HG03280 (cell line): Measurements from ENCODE around the gene TMEM163.
"Not testable (repeated sequence)": the region's sequence is repeated elsewhere in the genome, so short reads cannot be mapped to it uniquely, and the experiment has no call there.

Experiments used
- ATAC-seq: cut with Tn5 transposase; IDR thresholded peaks from one replicate; pipeline ENCODE4 v1.9.1; 2021; ENCODE audit warnings: mild to moderate bottlenecking, moderate library complexity; ENCODE audit not compliant: unreplicated experiment

The TMEM163 gene

DNA sequence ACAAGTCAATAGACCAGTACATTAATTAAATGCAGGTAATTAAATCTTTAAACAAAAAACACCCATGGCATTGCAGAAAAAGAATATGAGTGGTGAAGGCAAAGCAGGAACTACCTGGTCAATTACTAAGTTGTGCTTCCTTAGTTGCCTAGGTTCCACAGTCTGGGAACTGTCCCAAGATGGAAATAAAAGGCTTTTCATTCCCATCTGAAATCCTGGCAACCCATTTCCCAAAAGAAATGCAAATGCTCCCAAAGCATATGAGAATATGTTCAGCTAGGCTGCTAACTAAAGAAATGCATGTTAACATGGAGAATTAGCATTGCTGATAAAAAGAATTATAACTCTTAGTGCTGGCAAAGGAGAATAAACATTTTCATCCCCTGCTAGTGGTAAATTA is 177.8 kb downstream of the TMEM163 start:
- ATAC-seq: no peak

DNA sequence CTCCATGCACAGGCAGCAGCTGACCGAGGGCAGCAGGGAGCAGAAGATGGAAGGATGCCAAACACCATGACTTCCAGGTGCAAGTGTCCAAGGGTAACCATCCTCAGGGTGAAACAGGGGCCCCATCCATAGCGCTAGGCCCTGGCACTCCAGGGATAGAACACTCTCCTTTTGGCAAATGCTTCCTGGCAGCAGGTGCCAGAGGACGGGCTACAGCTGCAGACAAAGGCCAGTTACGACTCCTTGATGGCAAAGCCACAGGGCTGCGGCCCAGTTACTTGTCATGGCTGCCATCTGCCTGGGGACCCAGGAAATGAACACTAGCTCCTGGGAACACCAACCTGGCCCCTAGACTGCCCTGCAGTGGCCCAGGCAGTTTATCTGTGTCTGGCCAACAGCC is 178.8 kb downstream of the TMEM163 start:
- ATAC-seq: no peak

DNA sequence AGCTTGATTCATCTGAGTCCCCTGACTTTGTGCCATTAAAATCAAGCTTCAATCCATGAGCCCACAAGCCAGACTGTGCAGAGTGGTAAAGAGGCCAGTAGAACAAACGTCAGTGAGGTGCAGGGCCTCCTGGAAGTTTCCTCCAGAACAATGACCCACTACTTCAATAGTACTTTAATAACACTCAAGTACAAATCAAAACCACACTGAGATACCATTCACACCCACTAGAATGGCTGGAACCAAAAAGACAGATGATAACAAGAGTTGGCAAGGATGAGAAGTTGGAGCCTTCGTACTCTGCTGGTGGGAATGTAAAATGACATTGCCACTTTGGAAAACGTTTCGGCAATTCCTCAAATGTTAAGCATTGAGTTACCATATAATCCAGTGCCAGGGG is 181.1 kb downstream of the TMEM163 start:
- no peak for ATAC-seq

DNA sequence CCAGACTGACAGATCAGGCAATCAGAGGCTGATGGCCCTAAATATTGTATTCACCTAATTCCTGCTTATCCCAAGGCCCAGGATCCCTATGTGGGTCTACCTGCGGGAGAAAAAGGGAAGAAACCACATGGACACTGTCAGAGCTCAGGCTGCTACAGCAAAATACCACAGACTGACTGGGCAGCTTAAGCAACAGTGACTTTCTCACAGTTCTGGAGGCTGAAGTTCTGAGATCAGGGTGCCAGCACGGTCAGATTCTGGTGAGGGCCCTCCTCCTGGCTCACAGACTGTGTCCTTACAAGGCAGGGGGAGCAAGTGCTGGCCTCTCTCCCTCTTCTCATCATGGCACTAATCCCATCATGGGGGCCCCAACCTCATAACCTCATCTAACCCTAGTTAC is 181.7 kb downstream of the TMEM163 start:
- ATAC-seq: no peak

- ATAC-seq: no peak
Measured at GRCh38 chr2:134536296-134536695, 182.5 kb downstream of the TMEM163 start.

DNA sequence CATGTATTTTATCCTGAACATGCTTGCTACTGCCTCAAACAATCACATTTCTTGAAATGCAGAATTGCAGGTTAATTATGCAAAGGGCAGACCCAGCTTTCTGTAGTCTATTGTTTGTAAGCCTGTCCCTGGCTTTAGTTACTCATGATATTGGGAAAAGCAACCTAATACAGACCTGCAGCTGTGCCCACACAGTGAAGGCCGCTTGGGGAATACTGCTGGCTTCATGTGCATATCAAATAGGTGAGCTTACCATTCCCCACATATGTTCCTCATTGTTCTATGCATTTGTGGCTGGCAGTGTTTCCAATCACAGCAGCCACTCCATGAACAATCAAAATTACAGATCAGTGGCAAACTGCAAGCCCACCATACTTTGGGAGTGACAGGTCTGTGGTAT is 186.3 kb downstream of the TMEM163 start:
- no peak for ATAC-seq

- ATAC-seq: no peak
Measured at GRCh38 chr2:134527381-134527780, 191.4 kb downstream of the TMEM163 start.

GRCh38 chr2:134522496-134523455 is 196.0 kb downstream of the TMEM163 start:
- no peak for ATAC-seq

GRCh38 chr2:134518101-134518500 is 200.7 kb downstream of the TMEM163 start:
- ATAC-seq: no peak

GRCh38 chr2:134515137-134515536 is 203.7 kb downstream of the TMEM163 start:
- ATAC-seq: no peak

DNA sequence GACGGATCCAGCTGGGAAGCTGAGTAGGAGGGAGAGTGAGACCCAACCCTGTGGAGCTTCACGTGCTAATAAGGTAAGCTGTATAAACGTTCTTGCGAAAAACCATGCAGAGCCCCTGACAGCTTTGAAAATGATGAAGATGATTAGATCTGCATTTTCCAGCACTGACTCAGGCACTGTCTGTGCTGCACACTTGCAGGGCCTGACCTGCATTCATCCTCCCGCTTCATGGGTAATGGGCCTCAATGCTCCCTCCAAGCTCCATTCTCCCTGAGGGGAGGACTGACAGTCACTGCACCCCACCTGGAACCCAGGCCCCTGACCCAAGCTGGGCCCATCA is 205.4 kb downstream of the TMEM163 start:
- ATAC-seq: no peak

- ATAC-seq: no peak
Measured at GRCh38 chr2:134512734-134513464, 205.9 kb downstream of the TMEM163 start.

DNA sequence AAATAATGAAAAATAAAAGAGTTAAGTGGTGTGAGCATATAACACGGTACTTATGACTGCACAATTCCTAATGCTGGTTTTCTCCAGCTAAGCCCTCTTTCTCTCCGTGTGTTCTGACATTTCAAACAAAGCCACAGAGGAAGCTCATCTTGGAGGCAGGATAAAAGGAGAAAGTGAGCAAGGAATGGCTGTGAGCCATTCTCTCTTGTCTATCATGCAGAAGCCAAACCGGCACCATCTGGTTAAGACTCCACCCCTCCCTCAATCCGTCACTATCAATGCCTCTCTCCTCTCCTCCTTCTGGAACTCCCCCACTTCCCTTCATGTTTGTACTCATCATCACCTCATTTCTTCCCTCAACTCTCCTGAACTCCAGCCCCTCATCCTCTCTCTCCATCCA is 210.4 kb downstream of the TMEM163 start:
- ATAC-seq: no peak

GRCh38 chr2:134507697-134508096 is 211.1 kb downstream of the TMEM163 start:
- no peak for ATAC-seq

DNA sequence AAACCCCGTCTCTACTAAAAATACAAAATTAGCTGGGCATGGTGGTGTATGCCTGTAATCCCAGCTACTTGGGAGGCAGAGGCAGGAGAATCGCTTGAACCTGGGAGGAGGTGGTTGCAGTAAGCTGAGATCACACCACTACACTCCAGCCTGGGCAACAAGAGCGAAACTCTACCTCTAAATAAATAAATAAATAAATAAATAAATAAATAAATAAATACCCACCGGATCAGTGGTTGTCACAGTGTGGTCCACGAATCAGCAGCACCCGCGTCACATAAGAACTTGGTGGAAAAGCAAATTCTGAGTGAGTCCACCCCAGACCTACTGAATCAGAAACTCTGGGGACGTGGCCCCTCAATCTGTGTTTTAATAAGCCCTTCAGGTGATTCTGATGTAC is 211.6 kb downstream of the TMEM163 start:
- not testable (repeated sequence) for ATAC-seq

DNA sequence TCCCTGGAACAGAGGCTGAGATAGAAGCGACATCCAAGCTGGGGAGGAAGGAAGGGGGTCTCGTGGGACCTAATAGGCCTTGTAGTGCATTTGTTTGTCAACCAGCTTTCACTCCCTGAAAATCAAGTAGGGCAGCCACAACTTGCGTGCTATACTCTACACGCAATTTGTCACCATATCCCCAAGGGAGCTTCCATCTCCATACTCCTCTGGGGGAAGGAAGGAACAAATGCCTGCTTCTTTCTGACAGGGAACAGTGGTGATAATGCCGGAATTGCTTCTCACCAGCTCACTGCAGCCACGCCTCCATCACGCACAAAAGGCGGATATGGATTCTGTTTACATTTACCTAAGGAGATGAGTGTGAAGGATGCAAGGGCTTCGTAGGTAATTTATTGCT is 213.4 kb downstream of the TMEM163 start:
- ATAC-seq: no peak

DNA sequence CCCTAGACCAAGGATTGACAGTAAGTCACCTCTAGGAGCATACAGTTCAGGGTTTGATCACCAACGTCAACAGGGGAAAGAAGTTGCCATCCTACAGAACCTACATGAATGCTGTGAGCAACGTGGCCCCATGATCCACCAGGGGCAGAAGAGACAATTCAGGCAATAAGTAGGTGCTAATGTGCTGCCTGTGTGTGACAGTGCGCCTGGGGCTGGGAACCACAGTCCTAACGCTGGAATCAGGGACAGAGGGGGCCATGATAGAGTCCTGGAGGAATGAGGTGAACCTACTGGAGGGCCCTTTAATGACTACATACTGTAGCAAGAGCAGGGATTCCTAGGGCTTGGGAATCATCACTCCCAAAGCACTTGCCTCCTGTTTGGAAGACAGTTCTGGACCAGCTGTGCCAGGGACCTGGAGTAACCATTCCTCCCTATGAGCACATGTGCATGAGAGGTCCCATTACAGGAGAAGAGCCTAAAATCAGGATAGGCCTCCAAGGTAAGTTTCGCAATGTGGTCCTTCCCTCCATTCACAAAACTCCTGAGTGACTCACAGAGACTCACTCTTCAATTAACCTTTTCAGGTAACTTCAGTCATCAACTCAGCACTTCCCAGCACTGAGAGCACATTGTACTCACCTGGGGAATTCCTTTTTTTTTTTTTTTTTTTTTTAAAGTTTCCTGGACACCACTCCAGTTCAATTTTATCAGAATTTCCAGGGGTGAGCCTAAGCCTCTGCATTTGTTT is 214.0 kb downstream of the TMEM163 start:
- no peak for ATAC-seq

DNA sequence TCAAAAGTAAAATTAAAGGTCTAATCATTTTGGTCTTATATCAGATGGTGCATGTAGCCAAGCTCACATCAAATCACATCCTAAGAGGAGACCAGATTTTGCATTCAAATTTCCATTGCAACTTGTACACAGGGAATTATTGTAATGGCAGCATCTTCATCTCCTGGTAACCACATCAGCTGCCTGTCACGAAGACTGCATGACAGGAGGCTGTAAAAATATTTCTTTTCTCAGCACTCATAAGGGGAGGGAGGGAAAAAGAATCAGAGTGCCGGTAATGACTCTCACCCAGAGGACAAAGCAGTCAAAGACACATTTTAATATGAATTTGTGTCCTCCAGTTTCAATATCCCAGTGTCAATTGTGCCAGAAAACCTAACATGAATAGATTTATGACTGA is 216.7 kb downstream of the TMEM163 start:
- no peak for ATAC-seq

DNA sequence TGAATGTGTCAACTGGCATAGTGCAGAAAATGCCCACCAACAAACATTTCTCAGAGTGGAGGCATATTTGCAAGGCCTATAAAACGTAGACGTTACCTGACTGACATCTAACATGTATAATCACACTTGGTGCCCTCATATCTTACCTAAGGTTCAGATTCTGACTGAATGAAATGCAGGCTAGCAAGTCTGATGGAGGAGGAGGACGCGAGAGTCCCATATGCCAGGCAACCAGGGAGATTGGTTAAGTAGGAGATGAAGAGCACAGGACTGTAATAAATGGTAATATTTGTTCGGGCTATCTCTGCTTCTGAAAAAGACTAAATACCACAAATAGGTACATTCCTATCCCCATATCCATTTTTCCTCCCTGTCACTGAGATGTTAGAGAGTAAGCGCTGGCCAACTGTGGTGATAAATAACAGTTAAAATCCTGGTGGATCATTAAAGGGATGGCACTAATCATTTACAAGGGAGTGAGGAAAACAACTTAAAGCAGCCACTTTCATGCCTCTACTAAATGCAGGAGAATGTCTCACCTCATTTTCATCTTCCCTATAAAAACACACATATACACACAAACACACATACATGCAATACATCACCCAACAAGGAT is 217.2 kb downstream of the TMEM163 start:
- no peak for ATAC-seq

DNA sequence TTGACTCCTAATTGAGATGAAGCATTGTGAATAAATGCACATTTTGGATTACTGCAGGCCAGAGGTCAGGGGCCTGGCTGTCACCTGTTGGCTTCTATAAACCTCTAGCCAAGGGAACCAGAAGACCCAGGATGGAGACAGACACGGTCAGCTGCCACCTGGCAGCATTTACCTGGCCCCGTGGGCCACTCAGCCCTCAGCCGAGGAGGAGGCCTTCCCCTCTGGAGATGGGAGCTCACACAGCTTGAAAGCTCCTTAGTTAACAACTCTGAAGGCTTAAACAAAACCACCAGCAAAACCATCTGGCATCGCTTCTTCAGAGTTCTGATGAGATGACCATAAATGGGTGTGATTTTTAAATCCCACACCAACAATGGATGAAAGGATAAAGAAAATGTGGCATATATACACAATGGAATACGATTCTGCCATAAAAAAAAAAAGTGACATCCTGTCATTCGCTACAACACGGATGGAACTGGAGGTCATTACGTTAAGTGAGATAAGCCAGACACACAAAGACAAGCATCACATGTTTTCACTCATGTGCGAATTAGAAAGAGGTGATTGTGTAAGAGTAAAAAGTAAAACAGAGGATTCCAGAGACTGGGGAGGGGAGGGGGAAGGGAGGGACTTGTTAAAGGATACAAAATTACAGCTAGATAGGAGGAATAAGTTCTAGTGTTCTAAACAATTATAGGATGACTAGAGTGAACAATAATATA is 218.4 kb downstream of the TMEM163 start:
- no peak for ATAC-seq
